HepG2 (cell line): Measurements from ENCODE around the gene GAGE12F. TPM values are rescaled to one million over a fixed set of nuclear protein-coding genes. Genes with fewer than 3 reads are reported as not detected.

ENCODE experiments used
- ATF1 ChIP-seq: IDR thresholded peaks from 2 replicates; pipeline ENCODE4 v1.6.1; 2016; ENCODE audit warnings: mild to moderate bottlenecking, control low read depth
- KLF11 ChIP-seq: IDR thresholded peaks from 2 replicates; pipeline ENCODE4 v1.6.1; 2016; ENCODE audit warnings: missing compliant biosample characterization
- KLF15 ChIP-seq: sonication (generic); formaldehyde crosslinking; IDR thresholded peaks from 2 replicates; pipeline ENCODE4 v1.8.1; 2023; ENCODE audit warnings: borderline replicate concordance, mild to moderate bottlenecking, inconsistent platforms, missing genetic modification reagents, mixed read lengths
- KLF9 ChIP-seq: IDR thresholded peaks from 2 replicates; pipeline ENCODE4 v1.6.1; 2016; ENCODE audit warnings: low read depth
- NPAS2 ChIP-seq: sonication (generic); formaldehyde crosslinking; IDR thresholded peaks from 2 replicates; pipeline ENCODE4 v1.8.0; 2022; ENCODE audit warnings: mild to moderate bottlenecking, missing genetic modification reagents, borderline replicate concordance
- NRL ChIP-seq: sonication (generic); formaldehyde crosslinking; IDR thresholded peaks from 2 replicates; pipeline ENCODE4 v1.5.0; 2020; ENCODE audit warnings: missing genetic modification reagents, mild to moderate bottlenecking, moderate library complexity, borderline replicate concordance
- PITX1 ChIP-seq: sonication (generic); formaldehyde crosslinking; IDR thresholded peaks from 2 replicates; pipeline ENCODE4 v1.5.1; 2020; ENCODE audit warnings: mild to moderate bottlenecking, missing genetic modification reagents
- SNAI1 ChIP-seq: sonication (generic); formaldehyde crosslinking; IDR thresholded peaks from 2 replicates; pipeline ENCODE4 v1.5.0; 2020; ENCODE audit warnings: mild to moderate bottlenecking, missing genetic modification reagents, borderline replicate concordance
- SP4 ChIP-seq: sonication (generic); formaldehyde crosslinking; IDR thresholded peaks from 2 replicates; pipeline ENCODE4 v1.8.1; 2023; ENCODE audit warnings: mild to moderate bottlenecking, missing genetic modification reagents
- SUZ12 ChIP-seq: fragments of 150-350 bp; IDR thresholded peaks from 2 replicates; pipeline ENCODE4 v1.6.1; 2014; ENCODE audit warnings: low read depth, low read length
- THYN1 ChIP-seq: sonication (generic); formaldehyde crosslinking; IDR thresholded peaks from 2 replicates; pipeline ENCODE4 v1.8.1; 2023; ENCODE audit warnings: low read depth, mild to moderate bottlenecking, moderate library complexity, missing genetic modification reagents, borderline replicate concordance
- ZBTB8A ChIP-seq: sonication (generic); formaldehyde crosslinking; IDR thresholded peaks from 2 replicates; pipeline ENCODE4 v1.4.0; 2020; ENCODE audit warnings: mild to moderate bottlenecking, low read depth, missing genetic modification reagents, borderline replicate concordance
- ZNF230 ChIP-seq: sonication (generic); formaldehyde crosslinking; IDR thresholded peaks from 2 replicates; pipeline ENCODE4 v1.4.0; 2020; ENCODE audit warnings: mild to moderate bottlenecking, missing genetic modification reagents
- ZNF232 ChIP-seq: sonication (generic); formaldehyde crosslinking; IDR thresholded peaks from 2 replicates; pipeline ENCODE4 v1.4.0; 2020; ENCODE audit warnings: missing genetic modification reagents, borderline replicate concordance
- ZNF343 ChIP-seq: sonication (generic); formaldehyde crosslinking; IDR thresholded peaks from 2 replicates; pipeline ENCODE4 v1.4.0; 2020; ENCODE audit warnings: mild to moderate bottlenecking, missing genetic modification reagents
- ZNF557 ChIP-seq: sonication (generic); formaldehyde crosslinking; IDR thresholded peaks from 2 replicates; pipeline ENCODE4 v1.4.0; 2020; ENCODE audit warnings: missing genetic modification reagents
- polyA plus RNA-seq, 8 experiments: library from polyadenylated mRNA; depleted of rRNA in 3 of 8; stranded (reverse) in 7 of 8; unstranded in 1 of 8; fragments of >200 nt; fragmentation: Illumina TruSeq in 4 of 8; extraction: Trizol in 4 of 8; gene quantifications; 2 replicates each; pipeline versions ENCODE4 v1.2.1 to v1.2.3, GENCODE V29; 2011 to 2016; ENCODE audit warnings: low read depth in 4 of 8, missing spikeins in 1 of 8, mixed read lengths in 1 of 8; ENCODE audit not compliant: insufficient read depth in 1 of 8
- total RNA-seq, 5 experiments: library from RNA; depleted of rRNA; stranded (reverse); fragments of >200 nt; fragmentation: Illumina TruSeq; extraction: Trizol; gene quantifications; 2 replicates each; pipeline ENCODE4 v1.2.3, GENCODE V29; 2016; ENCODE audit warnings: low read depth in 1 of 5
- TF ChIP-seq, protein P1 (sequence below): sonication (generic); formaldehyde crosslinking; IDR thresholded peaks from 2 replicates; pipeline ENCODE4 v1.4.0; 2020; ENCODE audit warnings: missing genetic modification reagents, borderline replicate concordance
- TF ChIP-seq, protein P2 (sequence below): sonication (generic); formaldehyde crosslinking; IDR thresholded peaks from 2 replicates; pipeline ENCODE4 v1.5.1; 2020; ENCODE audit warnings: missing genetic modification reagents, mild to moderate bottlenecking, borderline replicate concordance
- TF ChIP-seq, protein P3 (sequence below): sonication (generic); formaldehyde crosslinking; IDR thresholded peaks from 2 replicates; pipeline ENCODE4 v1.4.0; 2020; ENCODE audit warnings: mild to moderate bottlenecking, missing genetic modification reagents
- TF ChIP-seq, protein P4 (sequence below): sonication (generic); formaldehyde crosslinking; IDR thresholded peaks from 2 replicates; pipeline ENCODE4 v1.5.0; 2020; ENCODE audit warnings: mild to moderate bottlenecking, missing genetic modification reagents, moderate library complexity
- TF ChIP-seq, protein P5 (sequence below): IDR thresholded peaks from 2 replicates; pipeline ENCODE4 v1.6.1; 2016; ENCODE audit warnings: low read depth, control low read depth

The GAGE12F gene
- total and polyA plus RNA-seq, 2 of the 13 experiments (the other 11 are each of a cell fraction or from before 2014, with no cell fraction given), result not detected

DNA sequence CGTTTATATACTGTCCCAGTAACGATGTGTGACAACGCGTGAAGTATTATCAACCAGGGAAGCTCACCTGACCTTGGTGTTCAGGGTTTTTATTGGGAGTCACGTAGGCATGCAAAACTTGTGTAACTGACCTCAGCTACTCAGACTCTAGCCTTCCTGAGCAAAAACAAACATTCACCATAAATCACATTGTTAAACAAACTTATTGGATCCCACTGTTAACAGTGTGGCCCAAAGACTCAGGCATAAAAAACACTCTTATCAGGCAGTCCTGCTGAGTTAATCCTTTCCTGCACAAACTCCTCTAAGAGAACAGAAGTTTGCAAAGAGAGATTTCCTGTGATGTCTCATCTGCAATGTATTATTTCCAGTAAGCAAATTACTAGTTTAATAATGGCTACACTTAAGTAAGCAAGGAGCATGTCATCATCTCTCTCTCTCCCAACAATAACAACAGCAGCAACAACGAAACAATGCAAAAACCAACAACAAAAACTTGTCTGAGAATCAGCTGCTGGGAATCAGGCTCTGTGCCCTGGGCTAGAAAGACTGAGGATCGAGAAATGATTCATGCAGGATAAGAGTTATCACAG lies 50.2 kb downstream of the GAGE12F start (continued):
- no peak for TF ChIP-seq ZBTB8A
- no peak for TF ChIP-seq KLF9
- TF ChIP-seq PITX1 (CRISPR knock-in tag), result peak; percentile 91
- TF ChIP-seq NRL (CRISPR knock-in tag), result no peak
- no peak for TF ChIP-seq THYN1 (CRISPR knock-in tag)
- no peak for TF ChIP-seq ZNF557 (CRISPR knock-in tag)
- TF ChIP-seq, protein P1, sequence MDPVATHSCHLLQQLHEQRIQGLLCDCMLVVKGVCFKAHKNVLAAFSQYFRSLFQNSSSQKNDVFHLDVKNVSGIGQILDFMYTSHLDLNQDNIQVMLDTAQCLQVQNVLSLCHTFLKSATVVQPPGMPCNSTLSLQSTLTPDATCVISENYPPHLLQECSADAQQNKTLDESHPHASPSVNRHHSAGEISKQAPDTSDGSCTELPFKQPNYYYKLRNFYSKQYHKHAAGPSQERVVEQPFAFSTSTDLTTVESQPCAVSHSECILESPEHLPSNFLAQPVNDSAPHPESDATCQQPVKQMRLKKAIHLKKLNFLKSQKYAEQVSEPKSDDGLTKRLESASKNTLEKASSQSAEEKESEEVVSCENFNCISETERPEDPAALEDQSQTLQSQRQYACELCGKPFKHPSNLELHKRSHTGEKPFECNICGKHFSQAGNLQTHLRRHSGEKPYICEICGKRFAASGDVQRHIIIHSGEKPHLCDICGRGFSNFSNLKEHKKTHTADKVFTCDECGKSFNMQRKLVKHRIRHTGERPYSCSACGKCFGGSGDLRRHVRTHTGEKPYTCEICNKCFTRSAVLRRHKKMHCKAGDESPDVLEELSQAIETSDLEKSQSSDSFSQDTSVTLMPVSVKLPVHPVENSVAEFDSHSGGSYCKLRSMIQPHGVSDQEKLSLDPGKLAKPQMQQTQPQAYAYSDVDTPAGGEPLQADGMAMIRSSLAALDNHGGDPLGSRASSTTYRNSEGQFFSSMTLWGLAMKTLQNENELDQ (CRISPR knock-in tag), result no peak
- TF ChIP-seq, protein P2, sequence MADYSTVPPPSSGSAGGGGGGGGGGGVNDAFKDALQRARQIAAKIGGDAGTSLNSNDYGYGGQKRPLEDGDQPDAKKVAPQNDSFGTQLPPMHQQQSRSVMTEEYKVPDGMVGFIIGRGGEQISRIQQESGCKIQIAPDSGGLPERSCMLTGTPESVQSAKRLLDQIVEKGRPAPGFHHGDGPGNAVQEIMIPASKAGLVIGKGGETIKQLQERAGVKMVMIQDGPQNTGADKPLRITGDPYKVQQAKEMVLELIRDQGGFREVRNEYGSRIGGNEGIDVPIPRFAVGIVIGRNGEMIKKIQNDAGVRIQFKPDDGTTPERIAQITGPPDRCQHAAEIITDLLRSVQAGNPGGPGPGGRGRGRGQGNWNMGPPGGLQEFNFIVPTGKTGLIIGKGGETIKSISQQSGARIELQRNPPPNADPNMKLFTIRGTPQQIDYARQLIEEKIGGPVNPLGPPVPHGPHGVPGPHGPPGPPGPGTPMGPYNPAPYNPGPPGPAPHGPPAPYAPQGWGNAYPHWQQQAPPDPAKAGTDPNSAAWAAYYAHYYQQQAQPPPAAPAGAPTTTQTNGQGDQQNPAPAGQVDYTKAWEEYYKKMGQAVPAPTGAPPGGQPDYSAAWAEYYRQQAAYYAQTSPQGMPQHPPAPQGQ, result no peak
- TF ChIP-seq, protein P3, sequence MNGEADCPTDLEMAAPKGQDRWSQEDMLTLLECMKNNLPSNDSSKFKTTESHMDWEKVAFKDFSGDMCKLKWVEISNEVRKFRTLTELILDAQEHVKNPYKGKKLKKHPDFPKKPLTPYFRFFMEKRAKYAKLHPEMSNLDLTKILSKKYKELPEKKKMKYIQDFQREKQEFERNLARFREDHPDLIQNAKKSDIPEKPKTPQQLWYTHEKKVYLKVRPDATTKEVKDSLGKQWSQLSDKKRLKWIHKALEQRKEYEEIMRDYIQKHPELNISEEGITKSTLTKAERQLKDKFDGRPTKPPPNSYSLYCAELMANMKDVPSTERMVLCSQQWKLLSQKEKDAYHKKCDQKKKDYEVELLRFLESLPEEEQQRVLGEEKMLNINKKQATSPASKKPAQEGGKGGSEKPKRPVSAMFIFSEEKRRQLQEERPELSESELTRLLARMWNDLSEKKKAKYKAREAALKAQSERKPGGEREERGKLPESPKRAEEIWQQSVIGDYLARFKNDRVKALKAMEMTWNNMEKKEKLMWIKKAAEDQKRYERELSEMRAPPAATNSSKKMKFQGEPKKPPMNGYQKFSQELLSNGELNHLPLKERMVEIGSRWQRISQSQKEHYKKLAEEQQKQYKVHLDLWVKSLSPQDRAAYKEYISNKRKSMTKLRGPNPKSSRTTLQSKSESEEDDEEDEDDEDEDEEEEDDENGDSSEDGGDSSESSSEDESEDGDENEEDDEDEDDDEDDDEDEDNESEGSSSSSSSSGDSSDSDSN (CRISPR knock-in tag), result no peak
- no peak for TF ChIP-seq ZNF230
- TF ChIP-seq ZNF232 (CRISPR knock-in tag), result no peak
- TF ChIP-seq, protein P4, sequence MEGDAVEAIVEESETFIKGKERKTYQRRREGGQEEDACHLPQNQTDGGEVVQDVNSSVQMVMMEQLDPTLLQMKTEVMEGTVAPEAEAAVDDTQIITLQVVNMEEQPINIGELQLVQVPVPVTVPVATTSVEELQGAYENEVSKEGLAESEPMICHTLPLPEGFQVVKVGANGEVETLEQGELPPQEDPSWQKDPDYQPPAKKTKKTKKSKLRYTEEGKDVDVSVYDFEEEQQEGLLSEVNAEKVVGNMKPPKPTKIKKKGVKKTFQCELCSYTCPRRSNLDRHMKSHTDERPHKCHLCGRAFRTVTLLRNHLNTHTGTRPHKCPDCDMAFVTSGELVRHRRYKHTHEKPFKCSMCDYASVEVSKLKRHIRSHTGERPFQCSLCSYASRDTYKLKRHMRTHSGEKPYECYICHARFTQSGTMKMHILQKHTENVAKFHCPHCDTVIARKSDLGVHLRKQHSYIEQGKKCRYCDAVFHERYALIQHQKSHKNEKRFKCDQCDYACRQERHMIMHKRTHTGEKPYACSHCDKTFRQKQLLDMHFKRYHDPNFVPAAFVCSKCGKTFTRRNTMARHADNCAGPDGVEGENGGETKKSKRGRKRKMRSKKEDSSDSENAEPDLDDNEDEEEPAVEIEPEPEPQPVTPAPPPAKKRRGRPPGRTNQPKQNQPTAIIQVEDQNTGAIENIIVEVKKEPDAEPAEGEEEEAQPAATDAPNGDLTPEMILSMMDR (CRISPR knock-in tag), result no peak
- TF ChIP-seq NPAS2 (CRISPR knock-in tag), result no peak
- no peak for TF ChIP-seq ATF1 (CRISPR knock-in tag)
- no peak for TF ChIP-seq SUZ12
- no peak for TF ChIP-seq SNAI1 (CRISPR knock-in tag)
- no peak for TF ChIP-seq KLF11 (CRISPR knock-in tag)
- no peak for TF ChIP-seq KLF15 (CRISPR knock-in tag)
- TF ChIP-seq SP4 (CRISPR knock-in tag), result no peak
- no peak for TF ChIP-seq ZNF343 (CRISPR knock-in tag)
- TF ChIP-seq, protein P5, sequence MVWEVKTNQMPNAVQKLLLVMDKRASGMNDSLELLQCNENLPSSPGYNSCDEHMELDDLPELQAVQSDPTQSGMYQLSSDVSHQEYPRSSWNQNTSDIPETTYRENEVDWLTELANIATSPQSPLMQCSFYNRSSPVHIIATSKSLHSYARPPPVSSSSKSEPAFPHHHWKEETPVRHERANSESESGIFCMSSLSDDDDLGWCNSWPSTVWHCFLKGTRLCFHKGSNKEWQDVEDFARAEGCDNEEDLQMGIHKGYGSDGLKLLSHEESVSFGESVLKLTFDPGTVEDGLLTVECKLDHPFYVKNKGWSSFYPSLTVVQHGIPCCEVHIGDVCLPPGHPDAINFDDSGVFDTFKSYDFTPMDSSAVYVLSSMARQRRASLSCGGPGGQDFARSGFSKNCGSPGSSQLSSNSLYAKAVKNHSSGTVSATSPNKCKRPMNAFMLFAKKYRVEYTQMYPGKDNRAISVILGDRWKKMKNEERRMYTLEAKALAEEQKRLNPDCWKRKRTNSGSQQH (CRISPR knock-in tag), result no peak
